ES-I3 (cell line): ENCODE data around the gene SLF2.

Experiments used
- H3K36me3 ChIP-seq: 2 replicates; pipeline ENCODE4 v1.6.1; 2013; ENCODE audit warnings: mild to moderate bottlenecking, low read length, control low read depth, moderate library complexity; ENCODE audit not compliant: insufficient read depth
- H3K4me1 ChIP-seq: 2 replicates; pipeline ENCODE4 v1.6.1; 2013; ENCODE audit warnings: mild to moderate bottlenecking, control low read depth, low read length; ENCODE audit not compliant: insufficient read depth
- H3K9ac ChIP-seq: 2 replicates; pipeline ENCODE4 v1.6.1; 2013; ENCODE audit warnings: low read depth, mild to moderate bottlenecking, low read length, moderate library complexity
- H3K9me3 ChIP-seq: 2 replicates; pipeline ENCODE4 v1.6.1; 2013; ENCODE audit warnings: mild to moderate bottlenecking, low read length, moderate library complexity; ENCODE audit not compliant: control insufficient read depth, insufficient read depth

Gene SLF2

GRCh38 chr10:101005869-101006567 is 93.3 kb downstream of the SLF2 start:
- Histone ChIP-seq H3K9ac (no peak overlapping the region), H3K4me1 (peaks cover 9% of the 10 kb centered on the region), H3K36me3 (peaks cover 8% of the 10 kb centered on the region; the same call in 1 of the 2 replicates), H3K9me3 (no peaks in the 10 kb centered on the region)

GRCh38 chr10:101006593-101007098 is 93.9 kb downstream of the SLF2 start:
- Histone ChIP-seq H3K9ac (no peak overlapping the region), H3K36me3 (peaks cover 8% of the 10 kb centered on the region; the same call in 1 of the 2 replicates), H3K4me1 (peaks cover 6% of the 10 kb centered on the region; the same call in 1 of the 2 replicates), H3K9me3 (no peaks in the 10 kb centered on the region)

- Histone ChIP-seq H3K4me1 (peaks cover 6% of the 10 kb centered on the region; the same call in 1 of the 2 replicates), H3K9me3 (no peaks in the 10 kb centered on the region), H3K9ac (no peak overlapping the region), H3K36me3 (peaks cover 8% of the 10 kb centered on the region; the same call in 1 of the 2 replicates)
Observed at GRCh38 chr10:101007099-101007711, 94.4 kb downstream of the SLF2 start.

- Histone ChIP-seq H3K9ac (no peak overlapping the region), H3K36me3 (peaks cover 3% of the 10 kb centered on the region; the same call in 1 of the 2 replicates), H3K9me3 (no peaks in the 10 kb centered on the region), H3K4me1 (peaks cover 6% of the 10 kb centered on the region; the same call in 1 of the 2 replicates)
Observed at GRCh38 chr10:101007915-101008822, 95.4 kb downstream of the SLF2 start.

GRCh38 chr10:101008823-101009423 is 96.2 kb downstream of the SLF2 start:
- Histone ChIP-seq H3K9ac (no peak overlapping the region), H3K4me1 (peaks cover 6% of the 10 kb centered on the region; the same call in 1 of the 2 replicates), H3K9me3 (no peaks in the 10 kb centered on the region), H3K36me3 (peaks cover 3% of the 10 kb centered on the region; the same call in 1 of the 2 replicates)

GRCh38 chr10:101010329-101010728 is 97.6 kb downstream of the SLF2 start:
- Histone ChIP-seq H3K4me1 (peaks cover 6% of the 10 kb centered on the region; the same call in 1 of the 2 replicates), H3K36me3 (0 out of 2 replicates have a peak, but pooled peaks cover 3% of the 10 kb centered on the region), H3K9me3 (no peaks in the 10 kb centered on the region), H3K9ac (no peak overlapping the region)

GRCh38 chr10:101011517-101012423 is 99.0 kb downstream of the SLF2 start:
- no peak overlapping the region for H3K9ac ChIP-seq

GRCh38 chr10:101012525-101013364 is 100.0 kb downstream of the SLF2 start:
- no peaks in the 10 kb centered on the region for H3K9me3 ChIP-seq
- no peak overlapping the region for H3K9ac ChIP-seq
- H3K36me3 ChIP-seq = no peaks in the 10 kb centered on the region
- peaks cover 6% of the 10 kb centered on the region; the same call in 1 of the 2 replicates for H3K4me1 ChIP-seq

More at GRCh38 chr10:101011517-101012423, 99.0 kb downstream of the SLF2 start:
- Histone ChIP-seq H3K4me1 (peaks cover 6% of the 10 kb centered on the region; the same call in 1 of the 2 replicates), H3K36me3 (no peaks in the 10 kb centered on the region), H3K9me3 (no peaks in the 10 kb centered on the region)

- Histone ChIP-seq H3K9me3 (no peaks in the 10 kb centered on the region), H3K9ac (no peak overlapping the region), H3K4me1 (peaks cover 5% of the 10 kb centered on the region; the same call in 1 of the 2 replicates), H3K36me3 (no peaks in the 10 kb centered on the region)
Observed at GRCh38 chr10:101013365-101013825, 100.6 kb downstream of the SLF2 start.

GRCh38 chr10:101014230-101014884 is 101.6 kb downstream of the SLF2 start:
- Histone ChIP-seq H3K36me3 (no peaks in the 10 kb centered on the region), H3K9ac (no peak overlapping the region), H3K9me3 (no peaks in the 10 kb centered on the region), H3K4me1 (no peaks in the 10 kb centered on the region; the same call in 1 of the 2 replicates)
